Gastrocnemius medialis (tissue), 4 donors: ENCODE results near the gene RNU5D-1. TPM values are rescaled to one million over a fixed set of nuclear protein-coding genes. Genes with fewer than 3 reads are reported as not detected.
"Not testable (repeated sequence)": the region's sequence is repeated elsewhere in the genome, so short reads cannot be mapped to it uniquely, and the experiment has no call there.

ENCODE experiments used
- ATAC-seq, 2 donors: fragments of 150-250 bp; one replicate each; pipeline ENCODE4 v1.9.1; 2016
- DNase-seq, 2 donors: peaks; one replicate each; pipeline ENCODE4 v3.0.0-alpha.2; 2019
- H3K27ac ChIP-seq, 4 donors: fragments of 200-600 bp; sonication (generic); 1 replicate in 1 of 4; 2 replicates in 3 of 4; pipeline ENCODE4 v1.5.1; 2016 to 2018; ENCODE audit warnings: mild to moderate bottlenecking in 2 of 4, moderate library complexity in 1 of 4
- H3K27me3 ChIP-seq, 3 donors: fragments of 200-600 bp; sonication (generic) in 2 of 3; 1 replicate in 1 of 3; 2 replicates in 2 of 3; pipeline versions ENCODE4 v1.5.1 to v1.6.0; 2016 to 2019; ENCODE audit warnings: mild to moderate bottlenecking in 1 of 3, moderate library complexity in 1 of 3
- H3K36me3 ChIP-seq, 2 donors: fragments of 200-600 bp; sonication (generic) in 1 of 2; one replicate each; pipeline ENCODE4 v1.5.1; 2017 to 2018
- H3K4me1 ChIP-seq, 2 donors: fragments of 200-600 bp; sonication (generic) in 1 of 2; one replicate each; pipeline ENCODE4 v1.5.1; 2016 to 2017; ENCODE audit warnings: mild to moderate bottlenecking in 2 of 2
- H3K4me3 ChIP-seq, 4 donors: fragments of 200-600 bp; sonication (generic) in 3 of 4; 1 replicate in 1 of 4; 2 replicates in 3 of 4; pipeline ENCODE4 v1.5.1; 2016 to 2019; ENCODE audit warnings: mild to moderate bottlenecking in 2 of 4
- H3K9me3 ChIP-seq, 3 donors: fragments of 200-600 bp; sonication (generic) in 2 of 3; 1 replicate in 1 of 3; 2 replicates in 2 of 3; pipeline ENCODE4 v1.5.1; 2016 to 2019
- POLR2A ChIP-seq, 2 donors: fragments of 450-650 bp; IDR thresholded peaks; one replicate each; pipeline ENCODE4 v1.6.1; 2017; ENCODE audit warnings: antibody characterized with exemption in 2 of 2, mild to moderate bottlenecking in 2 of 2, moderate library complexity in 2 of 2
- in situ Hi-C, 4 donors: fragments of 200-750 bp; cut with MboI; loops; one replicate each; pipeline versions ENCODE4 v1.15.0 to v1.8.0; 2017; ENCODE audit warnings: low sequenced_read_pairs in 4 of 4
- intact Hi-C: fragments of 100-400 bp; cut with DNase I; formaldehyde crosslinking; loops from one replicate; pipeline ENCODE4 v1.15.1; 2023; ENCODE audit warnings: low total_unique reads
- total RNA-seq, 4 donors: library from RNA; depleted of rRNA; stranded (reverse); fragments of >200 nt; gene quantifications; one replicate each; pipeline versions ENCODE4 v1.1.0 to v1.2.3, GENCODE V29; 2016
- TF ChIP-seq, protein P1 (sequence below), 5 experiments: fragments of 450-650 bp in 3 of 5; fragments of 200-600 bp in 2 of 5; sonication (generic) in 2 of 5; IDR thresholded peaks in 4 of 5; conservative IDR thresholded peaks in 1 of 5; 1 replicate in 4 of 5; 2 replicates in 1 of 5; pipeline ENCODE4 v1.5.1; 2016 to 2019; ENCODE audit warnings: antibody characterized with exemption in 5 of 5, mild to moderate bottlenecking in 3 of 5, moderate library complexity in 3 of 5

RNU5D-1 gene
- total RNA-seq, 4 donors from 2014 or later, result not detected

DNA sequence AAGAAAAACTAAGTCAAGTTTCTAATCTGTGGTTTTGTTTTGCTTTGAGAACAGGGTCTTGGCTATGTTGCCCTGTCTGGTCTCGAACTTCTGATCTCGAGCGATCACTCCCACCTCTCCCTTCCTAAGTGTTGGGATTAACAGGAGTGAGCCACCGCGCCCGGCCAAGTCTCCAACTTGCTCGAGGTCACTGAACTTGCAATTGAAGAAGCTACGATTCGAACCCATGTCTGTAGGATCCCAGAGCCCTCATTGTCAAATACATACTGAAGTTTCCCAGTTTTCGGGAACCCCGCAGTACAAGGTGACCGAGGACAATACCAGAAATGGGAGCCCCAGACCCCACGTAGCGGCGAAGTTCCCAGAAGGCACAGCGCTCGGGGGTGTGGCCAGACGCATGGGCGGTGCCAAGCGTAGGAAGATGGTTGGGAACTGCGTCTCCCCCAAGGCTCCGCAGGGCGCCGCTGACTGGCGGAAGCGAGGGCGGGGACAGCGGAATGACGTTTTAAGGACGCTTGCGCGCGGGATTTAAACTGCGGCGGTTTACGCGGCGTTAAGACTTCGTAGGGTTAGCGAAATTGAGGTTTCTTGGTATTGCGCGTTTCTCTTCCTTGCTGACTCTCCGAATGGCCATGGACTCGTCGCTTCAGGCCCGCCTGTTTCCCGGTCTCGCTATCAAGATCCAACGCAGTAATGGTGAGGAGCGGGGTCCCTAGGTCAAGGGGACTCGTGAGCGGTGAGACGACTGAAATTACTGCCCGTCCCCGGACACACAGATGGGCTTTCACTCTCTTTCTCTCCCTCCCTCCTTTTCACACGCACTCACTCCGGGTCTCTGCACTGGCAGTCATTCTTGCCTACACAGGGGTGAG is 8.6 kb upstream of the RNU5D-1 start, which contains the start of gene KIF2C:
Gene KIF2C (plus strand): TSS at position 531 of the 872 bp plus-strand sequence. CDS start 96 bp downstream, at position 627.
- in situ Hi-C loops (no loop called here), intact Hi-C loops (loop anchor here (2.0 to 10.0 kb wide), 2 partner anchors 35 to 945 kb away; partner anchors contain the start of genes GPBP1L1, RPS8 and TMEM69)
- TF ChIP-seq, protein P1, sequence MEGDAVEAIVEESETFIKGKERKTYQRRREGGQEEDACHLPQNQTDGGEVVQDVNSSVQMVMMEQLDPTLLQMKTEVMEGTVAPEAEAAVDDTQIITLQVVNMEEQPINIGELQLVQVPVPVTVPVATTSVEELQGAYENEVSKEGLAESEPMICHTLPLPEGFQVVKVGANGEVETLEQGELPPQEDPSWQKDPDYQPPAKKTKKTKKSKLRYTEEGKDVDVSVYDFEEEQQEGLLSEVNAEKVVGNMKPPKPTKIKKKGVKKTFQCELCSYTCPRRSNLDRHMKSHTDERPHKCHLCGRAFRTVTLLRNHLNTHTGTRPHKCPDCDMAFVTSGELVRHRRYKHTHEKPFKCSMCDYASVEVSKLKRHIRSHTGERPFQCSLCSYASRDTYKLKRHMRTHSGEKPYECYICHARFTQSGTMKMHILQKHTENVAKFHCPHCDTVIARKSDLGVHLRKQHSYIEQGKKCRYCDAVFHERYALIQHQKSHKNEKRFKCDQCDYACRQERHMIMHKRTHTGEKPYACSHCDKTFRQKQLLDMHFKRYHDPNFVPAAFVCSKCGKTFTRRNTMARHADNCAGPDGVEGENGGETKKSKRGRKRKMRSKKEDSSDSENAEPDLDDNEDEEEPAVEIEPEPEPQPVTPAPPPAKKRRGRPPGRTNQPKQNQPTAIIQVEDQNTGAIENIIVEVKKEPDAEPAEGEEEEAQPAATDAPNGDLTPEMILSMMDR (IDR thresholded peaks at IDR 0.05 in 4 of 5, conservative IDR thresholded peaks at IDR 0.05 in 1 of 5), result peak in 1 of 5 experiments; percentile 17
- peak; percentile 67 to 72 for TF ChIP-seq POLR2A (IDR thresholded peaks at IDR 0.05)

DNA sequence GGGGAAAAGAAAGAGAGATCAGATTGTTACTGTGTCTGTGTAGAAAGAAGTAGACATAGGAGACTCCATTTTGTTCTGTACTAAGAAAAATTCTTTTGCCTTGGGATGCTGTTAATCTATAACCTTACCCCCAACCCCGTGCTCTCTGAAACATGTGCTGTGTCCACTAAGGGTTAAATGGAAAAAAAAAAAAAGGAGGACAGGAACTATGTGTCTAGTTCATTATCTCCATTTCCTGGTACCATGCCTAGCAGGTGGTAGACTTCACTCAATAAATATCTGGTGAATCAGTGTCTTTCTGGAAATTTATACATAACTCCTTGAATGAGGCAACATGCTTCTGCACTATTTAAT is 8.0 kb upstream of the RNU5D-1 start:
- in situ Hi-C loops, H3K4me1 ChIP-seq, H3K9me3 ChIP-seq, H3K27me3 ChIP-seq, DNase-seq, H3K36me3 ChIP-seq: not testable (repeated sequence)
- H3K27ac ChIP-seq, result peak overlapping the region; percentile 87 to 94 (median 90)
- intact Hi-C loops, result loop anchor here (2.0 to 10.0 kb wide), 2 partner anchors 36 to 946 kb away; partner anchors contain the start of genes GPBP1L1, RPS8 and TMEM69
- peak in 1 of 2 donors; percentile 3 for ATAC-seq
- H3K4me3 ChIP-seq, result peak overlapping the region; percentile 64 to 81 (median 74)

More for the DNA sequence above, 8.6 kb upstream of the RNU5D-1 start, which contains the start of gene KIF2C:
- peak within 1 kb of the TSS; percentile 64 to 81 (median 74) for H3K4me3 ChIP-seq
- peak within 1 kb of the TSS; percentile 87 to 94 (median 90) for H3K27ac ChIP-seq
- DNase-seq (peak; percentile 93 to 96), ATAC-seq (peak; percentile 98)
- no peaks in the 10 kb centered on the region for H3K9me3 ChIP-seq
- H3K36me3 ChIP-seq, result no peaks in the 10 kb centered on the region
- peaks cover 7 to 10% of the 10 kb centered on the region in 2 donors for H3K4me1 ChIP-seq
- H3K27me3 ChIP-seq, result no peaks in the 10 kb centered on the region

DNA sequence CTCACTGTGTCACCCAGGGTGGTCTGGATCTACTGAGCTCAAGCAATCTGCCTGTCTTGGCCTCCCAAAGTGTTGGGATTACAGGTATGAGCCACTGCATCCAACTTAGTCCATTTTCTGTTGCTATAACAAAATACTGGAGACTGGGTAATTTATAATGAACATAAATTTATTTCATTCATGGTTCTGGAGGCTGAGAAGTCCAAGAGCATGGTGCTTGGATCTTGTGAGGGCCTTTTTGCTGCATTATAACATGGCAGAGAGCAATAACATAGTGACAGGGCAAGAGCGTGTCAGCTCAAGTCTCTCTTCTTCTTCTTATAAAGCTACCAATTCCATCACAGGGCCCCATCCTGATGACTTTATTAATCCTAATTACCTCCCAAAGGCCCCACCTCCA is 5.0 kb upstream of the RNU5D-1 start:
- no peak for DNase-seq
- Histone ChIP-seq H3K36me3 (no peaks in the 10 kb centered on the region), H3K27me3 (no peaks in the 10 kb centered on the region), H3K4me1 (peaks cover 17 to 19% of the 10 kb centered on the region in 2 donors), H3K9me3 (no peaks in the 10 kb centered on the region), H3K27ac (no peak overlapping the region), H3K4me3 (no peak overlapping the region)
- ATAC-seq, result no peak
- in situ Hi-C loops (no loop called here), intact Hi-C loops (loop anchor here (10.0 kb wide), 1 partner anchor 949 kb away; the partner anchor contains the start of genes GPBP1L1 and TMEM69)
- TF ChIP-seq POLR2A (IDR thresholded peaks at IDR 0.05), result no peak
- TF ChIP-seq, protein P1 (IDR thresholded peaks at IDR 0.05 in 4 of 5, conservative IDR thresholded peaks at IDR 0.05 in 1 of 5), result no peak

DNA sequence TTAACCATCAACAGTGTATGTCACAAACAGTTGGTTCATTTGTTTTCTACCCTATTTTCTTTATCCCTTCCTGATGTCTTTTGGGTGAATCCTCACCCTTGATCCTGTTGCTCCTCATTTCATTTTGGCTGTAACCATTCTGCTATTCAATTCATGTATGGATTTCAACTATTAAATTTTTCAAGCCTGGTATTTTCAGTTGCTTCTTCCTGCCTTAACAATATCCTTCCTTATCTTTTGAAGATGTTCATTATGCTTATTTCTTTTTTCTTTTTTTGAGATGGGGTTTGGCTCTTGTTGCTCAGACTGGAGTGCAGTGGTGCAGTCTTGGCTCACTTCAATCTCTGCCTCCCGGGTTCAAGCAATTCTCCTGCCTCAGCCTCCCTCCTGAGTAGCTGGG is 2.8 kb upstream of the RNU5D-1 start:
- in situ Hi-C loops, result no loop called here
- no peak overlapping the region for H3K4me3 ChIP-seq
- peaks cover 9 to 12% of the 10 kb centered on the region in 2 donors for H3K4me1 ChIP-seq
- H3K27me3 ChIP-seq, result no peaks in the 10 kb centered on the region
- no peak for DNase-seq
- intact Hi-C loops, result loop anchor here (5.0 to 10.0 kb wide), 4 partner anchors 101 to 951 kb away; partner anchors contain the start of genes GPBP1L1, TESK2 and TMEM69
- no peaks in the 10 kb centered on the region for H3K9me3 ChIP-seq
- H3K36me3 ChIP-seq, result no peaks in the 10 kb centered on the region
- ATAC-seq, result no peak
- TF ChIP-seq, protein P1 (IDR thresholded peaks at IDR 0.05 in 4 of 5, conservative IDR thresholded peaks at IDR 0.05 in 1 of 5), result no peak
- TF ChIP-seq POLR2A (IDR thresholded peaks at IDR 0.05), result no peak
- peak overlapping the region; percentile 73 to 87 (median 79) for H3K27ac ChIP-seq

DNA sequence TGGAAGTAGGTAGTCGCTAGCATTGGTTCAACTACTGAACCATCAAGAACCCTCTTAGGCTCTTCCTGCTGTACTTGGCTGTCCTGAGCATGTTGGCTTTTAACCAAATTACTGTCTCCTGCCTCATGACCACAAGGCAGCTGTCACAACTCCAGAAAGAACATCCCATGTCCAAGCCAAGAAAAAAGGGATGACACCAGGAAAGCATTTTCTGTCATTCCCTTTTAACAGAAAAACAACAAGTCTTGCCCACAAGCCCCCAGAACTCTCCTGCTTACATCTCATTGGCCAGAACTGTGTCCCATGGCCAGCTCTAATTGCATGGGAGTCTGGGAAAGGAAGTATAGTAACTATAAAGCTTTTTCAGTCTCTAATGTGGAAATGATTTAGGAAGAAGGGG is 2.4 kb upstream of the RNU5D-1 start:
- Histone ChIP-seq H3K4me3 (no peak overlapping the region), H3K27me3 (no peaks in the 10 kb centered on the region), H3K36me3 (no peaks in the 10 kb centered on the region), H3K9me3 (no peaks in the 10 kb centered on the region), H3K4me1 (peaks cover 9 to 12% of the 10 kb centered on the region in 2 donors), H3K27ac (peak overlapping the region; percentile 73 to 87 (median 79))
- in situ Hi-C loops, result no loop called here
- DNase-seq (peak; percentile 72 to 73), ATAC-seq (peak; percentile 56 to 80)
- intact Hi-C loops, result loop anchor here (5.0 to 10.0 kb wide), 4 partner anchors 101 to 951 kb away; partner anchors contain the start of genes GPBP1L1, TESK2 and TMEM69
- TF ChIP-seq, protein P1 (IDR thresholded peaks at IDR 0.05 in 4 of 5, conservative IDR thresholded peaks at IDR 0.05 in 1 of 5), result no peak
- no peak for TF ChIP-seq POLR2A (IDR thresholded peaks at IDR 0.05)
